Kidney (tissue), 14 donors: ENCODE measurements around the gene SERBP1. TPM values are rescaled to one million over a fixed set of nuclear protein-coding genes. Genes with fewer than 3 reads are reported as not detected.
A peak's percentile ranks its signal among the peaks of the same experiment; 100 is the strongest.

Experiments
- DNase-seq, 5 donors: peaks; one replicate each; pipeline ENCODE4 v3.0.0-alpha.2; 2013 to 2020
- FAIRE-seq: peaks from 2 replicates; lab custom pipeline; 2012; peaks lifted over from hg19 to GRCh38; lab: Jason Lieb, UNC
- H3K27ac ChIP-seq, 2 donors: one replicate each; pipeline ENCODE4 v1.7.0; 2013; ENCODE audit warnings: low read depth in 2 of 2, low read length in 2 of 2, inconsistent platforms in 1 of 2
- H3K27me3 ChIP-seq: one replicate; pipeline ENCODE4 v1.7.1; 2013; ENCODE audit warnings: low read length, inconsistent platforms; ENCODE audit not compliant: control insufficient read depth, insufficient read depth
- H3K36me3 ChIP-seq, 3 donors: one replicate each; pipeline versions ENCODE4 v1.7.0 to v1.7.1; 2013; ENCODE audit warnings: low read length in 3 of 3, control low read depth in 1 of 3, inconsistent platforms in 1 of 3; ENCODE audit not compliant: insufficient read depth in 3 of 3, control insufficient read depth in 2 of 3
- H3K4me1 ChIP-seq, 3 donors: one replicate each; pipeline versions ENCODE4 v1.7.0 to v1.7.1; 2013; ENCODE audit warnings: low read length in 3 of 3, inconsistent platforms in 1 of 3, low read depth in 1 of 3; ENCODE audit not compliant: control insufficient read depth in 2 of 3, insufficient read depth in 2 of 3
- H3K4me3 ChIP-seq, 3 donors: one replicate each; pipeline versions ENCODE4 v1.7.0 to v1.8.1; 2013; ENCODE audit warnings: low read length in 3 of 3, control low read depth in 1 of 3, inconsistent platforms in 1 of 3
- H3K9ac ChIP-seq, 3 donors: one replicate each; pipeline versions ENCODE4 v1.7.0 to v1.7.1; 2013; ENCODE audit warnings: low read length in 3 of 3, control low read depth in 1 of 3, inconsistent platforms in 1 of 3
- H3K9me3 ChIP-seq, 3 donors: one replicate each; pipeline versions ENCODE4 v1.7.0 to v1.7.1; 2013; ENCODE audit warnings: low read length in 3 of 3, control low read depth in 1 of 3, inconsistent platforms in 1 of 3; ENCODE audit not compliant: control insufficient read depth in 2 of 3, insufficient read depth in 1 of 3
- CTCF ChIP-seq: IDR thresholded peaks from 3 replicates; pipeline ENCODE4 v1.5.1; 2012; ENCODE audit warnings: mild to moderate bottlenecking, moderate library complexity, borderline replicate concordance; ENCODE audit not compliant: insufficient read depth; ENCODE audit errors: extremely low read depth
- intact Hi-C: fragments of 100-400 bp; cut with DNase I; formaldehyde crosslinking; loops from one replicate; pipeline ENCODE4 v1.11.1; 2022
- polyA plus RNA-seq: library from polyadenylated mRNA; stranded (reverse); fragments of 350-450 nt; fragmentation: Illumina TruSeq; extraction: RNeasy Lipid Tissue Mini Kit (QIAGEN cat#74804); gene quantifications from one replicate; pipeline ENCODE4 v1.2.3, GENCODE V29; 2014; ENCODE audit warnings: low read depth, low replicate concordance; ENCODE audit not compliant: insufficient read depth
- total RNA-seq: library from RNA; stranded (reverse); fragmentation: NEBNext Ultra II Directional; extraction: Animal tissue kit (Norgen Biotek cat#: 25700); gene quantifications from one replicate; pipeline ENCODE4 v1.2.1, GENCODE V29; 2021
- donor health status: control.
- donor health status: control.
- donor health status: control.
- donor health status: control.
- donor health status: control.
- donor health status: DM: yes; HTN: yes; CAD: no.
- donor health status: Normal renal cell carcinoma (clear cell type).

The SERBP1 gene
- total and polyA plus RNA-seq, 2 donors from 2014 or later: 103 to 151 TPM

GRCh38 chr1:67431869-67432578 lies 1.8 kb upstream of the SERBP1 start:
- FAIRE-seq (no peak), DNase-seq (peak in 2 of 5 donors; percentile 18 to 23)
- TF ChIP-seq CTCF: no peak
- intact Hi-C loops: no loop called here
- H3K4me3 ChIP-seq: peak overlapping the region in 2 of 3 donors; percentile 85 to 98
- H3K27me3 ChIP-seq: no peaks in the 10 kb centered on the region
- no peak overlapping the region for H3K27ac ChIP-seq
- H3K9ac ChIP-seq: peak overlapping the region in 1 of 3 donors; percentile 75
- no peaks in the 10 kb centered on the region for H3K36me3 ChIP-seq
- no peaks in the 10 kb centered on the region for H3K4me1 ChIP-seq
- H3K9me3 ChIP-seq: no peaks in the 10 kb centered on the region

GRCh38 chr1:67431156-67431765 lies 1.1 kb upstream of the SERBP1 start:
- DNase-seq (peak in 1 of 5 donors; percentile 13), FAIRE-seq (no peak)
- Histone ChIP-seq H3K36me3 (no peaks in the 10 kb centered on the region), H3K27ac (peak overlapping the region; percentile 95 to 96), H3K27me3 (no peaks in the 10 kb centered on the region), H3K4me1 (no peaks in the 10 kb centered on the region), H3K4me3 (peak overlapping the region; percentile 85 to 98 (median 96)), H3K9ac (peak overlapping the region; percentile 73 to 91 (median 75)), H3K9me3 (no peaks in the 10 kb centered on the region)
- intact Hi-C loops: no loop called here
- TF ChIP-seq CTCF: no peak

GRCh38 chr1:67429528-67430357 lies 459 bp downstream of the SERBP1 start:
- Histone ChIP-seq H3K27me3 (no peaks in the 10 kb centered on the region), H3K9ac (peak overlapping the region; percentile 52 to 90 (median 75)), H3K9me3 (no peaks in the 10 kb centered on the region), H3K4me3 (peak overlapping the region; percentile 85 to 98 (median 96)), H3K36me3 (peaks cover 5 to 9% (median 6%) of the 10 kb centered on the region in 3 donors), H3K4me1 (peaks cover 0 to 7% (median 0%) of the 10 kb centered on the region in 3 donors), H3K27ac (peak overlapping the region; percentile 95 to 96)
- DNase-seq: peak; percentile 29 to 77 (median 52)
- no peak for FAIRE-seq
- no peak for TF ChIP-seq CTCF
- intact Hi-C loops: no loop called here
